NB4 (cell line): ENCODE measurements around the gene TIMELESS.

ENCODE experiments used
- DNase-seq: peaks from one replicate; pipeline ENCODE4 v3.0.0; 2010; ENCODE audit warnings: low read depth
- H3K4me3 ChIP-seq: one replicate; pipeline ENCODE4 v1.5.1; 2011; ENCODE audit warnings: mild to moderate bottlenecking, low read depth, low read length, moderate library complexity
- MYC ChIP-seq: IDR thresholded peaks from 2 replicates; pipeline ENCODE4 v1.6.1; 2011; ENCODE audit warnings: low read depth, low read length
- POLR2A ChIP-seq: IDR thresholded peaks from 2 replicates; pipeline ENCODE4 v1.6.1; 2011; ENCODE audit warnings: mild to moderate bottlenecking; ENCODE audit not compliant: insufficient read length; ENCODE audit errors: extremely low read depth
- TF ChIP-seq, protein P1 (sequence below): IDR thresholded peaks from 2 replicates; pipeline ENCODE4 v1.6.1; 2011; ENCODE audit warnings: low read depth, low read length
- TF ChIP-seq, protein P2 (sequence below): IDR thresholded peaks from one replicate; pipeline ENCODE4 v1.5.1; 2012; ENCODE audit warnings: low read depth, low read length

The TIMELESS gene

DNA sequence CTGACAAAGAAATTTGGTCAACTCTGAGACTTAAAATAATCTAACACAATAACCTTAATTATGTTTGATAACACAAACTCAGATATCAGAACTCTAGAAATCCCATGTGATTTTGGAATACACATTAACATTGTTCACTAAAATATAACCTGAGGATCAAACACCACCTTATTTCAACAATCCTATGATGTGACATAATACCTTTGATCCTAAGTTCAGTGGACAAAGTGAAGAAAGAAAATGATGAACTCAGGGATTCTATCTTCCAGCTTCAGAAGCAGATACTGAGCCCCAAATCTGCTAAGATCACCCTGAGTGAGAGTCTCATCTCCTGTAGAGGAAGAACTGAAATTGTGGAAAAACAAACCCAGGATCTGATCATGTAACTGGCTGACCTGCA, 50.9 kb downstream of the TIMELESS start:
- DNase-seq, result no peak
- TF ChIP-seq, protein P1, sequence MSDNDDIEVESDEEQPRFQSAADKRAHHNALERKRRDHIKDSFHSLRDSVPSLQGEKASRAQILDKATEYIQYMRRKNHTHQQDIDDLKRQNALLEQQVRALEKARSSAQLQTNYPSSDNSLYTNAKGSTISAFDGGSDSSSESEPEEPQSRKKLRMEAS, result no peak
- TF ChIP-seq MYC, result no peak
- TF ChIP-seq POLR2A, result no peak
- TF ChIP-seq, protein P2, sequence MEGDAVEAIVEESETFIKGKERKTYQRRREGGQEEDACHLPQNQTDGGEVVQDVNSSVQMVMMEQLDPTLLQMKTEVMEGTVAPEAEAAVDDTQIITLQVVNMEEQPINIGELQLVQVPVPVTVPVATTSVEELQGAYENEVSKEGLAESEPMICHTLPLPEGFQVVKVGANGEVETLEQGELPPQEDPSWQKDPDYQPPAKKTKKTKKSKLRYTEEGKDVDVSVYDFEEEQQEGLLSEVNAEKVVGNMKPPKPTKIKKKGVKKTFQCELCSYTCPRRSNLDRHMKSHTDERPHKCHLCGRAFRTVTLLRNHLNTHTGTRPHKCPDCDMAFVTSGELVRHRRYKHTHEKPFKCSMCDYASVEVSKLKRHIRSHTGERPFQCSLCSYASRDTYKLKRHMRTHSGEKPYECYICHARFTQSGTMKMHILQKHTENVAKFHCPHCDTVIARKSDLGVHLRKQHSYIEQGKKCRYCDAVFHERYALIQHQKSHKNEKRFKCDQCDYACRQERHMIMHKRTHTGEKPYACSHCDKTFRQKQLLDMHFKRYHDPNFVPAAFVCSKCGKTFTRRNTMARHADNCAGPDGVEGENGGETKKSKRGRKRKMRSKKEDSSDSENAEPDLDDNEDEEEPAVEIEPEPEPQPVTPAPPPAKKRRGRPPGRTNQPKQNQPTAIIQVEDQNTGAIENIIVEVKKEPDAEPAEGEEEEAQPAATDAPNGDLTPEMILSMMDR, result no peak

DNA sequence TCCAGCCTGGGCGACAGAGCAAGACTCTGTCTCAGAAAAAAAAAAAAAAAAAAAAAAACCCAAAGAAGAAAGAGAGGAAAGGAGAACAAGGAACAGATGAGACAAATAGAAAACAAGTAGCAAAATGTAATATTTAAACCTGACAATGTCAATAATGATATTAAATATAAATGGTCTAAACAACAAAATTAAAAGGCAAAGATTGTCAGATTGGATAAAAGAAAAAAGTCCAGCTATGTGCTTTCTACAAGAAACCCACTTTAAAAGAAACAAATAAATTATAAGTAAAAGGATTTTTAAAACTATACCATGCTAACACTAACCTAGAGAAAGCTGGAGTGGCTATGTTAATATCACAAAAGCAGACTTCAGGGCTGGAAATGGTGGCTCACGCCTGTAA, 56.9 kb downstream of the TIMELESS start:
- DNase-seq, result no peak
- TF ChIP-seq, protein P1, result no peak
- TF ChIP-seq MYC (no peak), POLR2A (no peak)
- TF ChIP-seq, protein P2, result no peak
- H3K4me3 ChIP-seq, result no peak overlapping the region

More for the DNA sequence above, 50.9 kb downstream of the TIMELESS start:
- no peak overlapping the region for H3K4me3 ChIP-seq

DNA sequence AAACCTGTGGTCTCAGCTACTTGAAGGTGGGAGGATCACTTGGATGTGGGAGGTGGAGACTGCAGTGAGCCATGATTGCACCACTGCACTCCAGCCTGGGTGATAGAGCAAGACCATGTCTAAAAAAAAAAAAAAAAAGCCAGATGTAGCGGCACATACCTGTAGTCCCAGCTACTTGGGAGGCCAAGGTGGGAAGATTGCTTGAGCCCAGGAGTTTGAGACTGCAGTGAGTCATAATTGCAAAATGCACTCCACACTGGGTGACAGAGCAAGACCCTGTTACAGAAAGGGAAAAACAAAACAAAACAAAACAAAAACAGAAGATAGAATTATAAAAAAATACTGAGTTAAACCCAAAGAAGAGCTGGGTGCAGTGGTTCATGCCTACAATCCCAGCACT, 57.5 kb downstream of the TIMELESS start:
- TF ChIP-seq, protein P1, result no peak
- TF ChIP-seq, protein P2, result no peak
- no peak for TF ChIP-seq POLR2A
- no peak for TF ChIP-seq MYC
- no peak for DNase-seq
- H3K4me3 ChIP-seq, result no peak overlapping the region

DNA sequence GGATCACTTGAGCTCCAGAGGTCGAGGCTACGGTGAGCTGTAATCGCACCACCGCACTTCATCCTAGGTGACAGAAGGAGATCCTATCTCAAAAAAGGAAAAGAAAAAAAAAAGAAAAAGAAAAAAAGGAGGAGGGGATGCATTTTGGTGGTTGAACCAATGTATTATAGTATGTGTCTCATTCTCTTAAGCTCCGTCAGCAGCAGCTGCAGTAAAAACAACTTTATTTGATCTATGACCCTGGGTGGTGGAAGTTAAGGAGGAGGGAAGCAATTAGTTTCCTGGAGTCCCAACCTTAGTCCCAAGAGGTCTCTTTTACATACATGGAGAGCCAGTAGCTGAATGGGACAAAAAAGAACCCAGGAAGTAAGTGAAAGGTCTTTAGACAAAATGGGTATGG, 59.8 kb downstream of the TIMELESS start:
- TF ChIP-seq, protein P2, result no peak
- TF ChIP-seq, protein P1, result no peak
- TF ChIP-seq MYC (no peak), POLR2A (no peak)
- DNase-seq, result no peak
- H3K4me3 ChIP-seq, result no peak overlapping the region

DNA sequence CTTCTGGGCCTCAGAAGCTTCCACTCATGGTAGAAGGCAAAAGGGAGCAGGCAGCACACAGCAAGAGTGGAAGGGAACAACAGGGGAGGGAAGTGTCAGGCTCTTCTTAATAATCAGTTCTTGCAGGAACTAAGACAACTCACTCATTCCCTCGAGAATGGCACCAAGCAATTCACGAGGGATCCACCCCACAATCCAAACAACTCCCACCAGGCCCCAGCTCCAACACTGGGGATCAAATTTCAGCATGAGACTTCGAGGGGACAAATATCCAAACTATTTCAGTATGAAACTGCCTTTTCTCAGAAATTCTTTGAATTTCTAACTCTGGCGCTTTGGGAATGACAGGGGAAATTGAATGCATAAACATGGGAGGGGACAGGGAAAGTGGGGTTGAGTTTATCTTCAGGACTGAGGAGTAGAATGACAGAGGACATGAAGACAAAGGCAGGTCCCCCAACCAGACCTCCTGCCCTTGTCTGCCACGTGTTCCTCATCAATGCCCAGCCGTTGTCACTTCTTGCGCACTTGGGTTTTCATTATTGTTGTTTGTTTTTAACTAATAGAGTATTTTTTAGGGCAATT, 62.0 kb downstream of the TIMELESS start:
- no peak overlapping the region for H3K4me3 ChIP-seq
- TF ChIP-seq MYC (no peak), POLR2A (no peak)
- TF ChIP-seq, protein P2, result no peak
- TF ChIP-seq, protein P1, result no peak
- peak; percentile 15 for DNase-seq
